ENCODE data around the gene VWF. TPM values are rescaled to one million over a fixed set of nuclear protein-coding genes. Genes with fewer than 3 reads are reported as not detected.

The VWF gene
- total and polyA plus RNA-seq, 10 of the 15 experiments (the other 5 are each of a cell fraction or from before 2014, with no cell fraction given) = 0.08 to 0.23 TPM; not detected in 8

GRCh38 chr12:5901416-5901815 lies 223.1 kb downstream of the VWF start:
- in situ Hi-C loops (cut with MboI) (no loop called here), intact Hi-C loops (cut with micrococcal nuclease; ENCODE audit: unreplicated experiment) (no loop called here)
- DNase-seq (ENCODE audit: low read depth, low spot score) (no peak), ATAC-seq (no peak), FAIRE-seq (no peak)
- no peaks in the 10 kb centered on the region for H3K9me3 ChIP-seq (replicated peaks; ENCODE audit: control insufficient read depth, insufficient read depth, low read length)
- 21% methylated on average over 6 of the region's 6 CpGs for WGBS (ENCODE audit: insufficient coverage, insufficient replicate concordance, low lambda C conversion rate, missing lambda C conversion rate)
- H3K27me3 ChIP-seq (replicated peaks in 1 of 2; ENCODE audit: control insufficient read depth in 2 of 2, insufficient read depth in 2 of 2, low read length in 1 of 2) = peaks cover 0 to 3% of the 10 kb centered on the region in 2 experiments; a peak in 1 of 4 replicates
- POLR2A ChIA-PET = no interaction called here
- no peak overlapping the region for H3K27ac ChIP-seq (ENCODE audit: control insufficient read depth, insufficient read depth)
- H3K4me1 ChIP-seq (ENCODE audit: control insufficient read depth, insufficient read depth, low read length) = no peaks in the 10 kb centered on the region
- TF ChIP-seq LARP7 (IDR thresholded peaks at IDR 0.05) (no peak), SKIL (IDR thresholded peaks at IDR 0.05; ENCODE audit: low read depth, poor library complexity, severe bottlenecking) (no peak), TCF7 (IDR thresholded peaks at IDR 0.05; ENCODE audit: borderline replicate concordance) (no peak), SMAD5 (IDR thresholded peaks at IDR 0.05; ENCODE audit: low read depth) (no peak), ZNF687 (IDR thresholded peaks at IDR 0.05) (no peak), SUPT20H (IDR thresholded peaks at IDR 0.05; ENCODE audit: borderline replicate concordance, control insufficient read depth, low read depth, low read length) (no peak), IKZF1 (conservative IDR thresholded peaks at IDR 0.05) (no peak), ATF3 (IDR thresholded peaks at IDR 0.05; ENCODE audit: borderline replicate concordance, extremely low read depth, low read depth, low read length) (no peak), NFYB (IDR thresholded peaks at IDR 0.05; ENCODE audit: insufficient read depth, low read depth, low read length) (no peak)
- RAD21 ChIA-PET (ENCODE audit: unreplicated experiment) = interaction anchor here (1.0 kb wide), 1 partner anchor 13 kb away, joined by 3 read pairs; no protein-coding TSS in a partner anchor
- H4K20me1 ChIP-seq (ENCODE audit: control insufficient read depth, insufficient read depth) = no peaks in the 10 kb centered on the region
- no peak overlapping the region for H3K4me2 ChIP-seq (ENCODE audit: control insufficient read depth, insufficient read depth)
- H3K36me3 ChIP-seq (ENCODE audit: control insufficient read depth in 2 of 2, insufficient read depth in 2 of 2, low read length in 1 of 2) = no peaks in the 10 kb centered on the region
- no TSS peak for BruUV-seq (replicated peaks)
- H2AFZ ChIP-seq (ENCODE audit: control insufficient read depth, low read depth, low read length) = no peak overlapping the region
- H3K79me2 ChIP-seq (ENCODE audit: control insufficient read depth, insufficient read depth, low read length) = no peaks in the 10 kb centered on the region
- no peak overlapping the region for H3K4me3 ChIP-seq
- no peak overlapping the region for H3K9ac ChIP-seq (ENCODE audit: control insufficient read depth, insufficient read depth, low read length)
- CTCF ChIA-PET = interaction anchor here (1.1 kb wide), 1 partner anchor 156 kb away, joined by 3 read pairs; no protein-coding TSS in a partner anchor
- SMC1A ChIA-PET (ENCODE audit: uncharacterized antibody, unreplicated experiment) = no interaction called here
